Stimulated activated CD4-positive, alpha-beta T cell treated with anti-CD3 and anti-CD28 coated beads, Interleukin-12 subunit alpha, Interleukin-12 subunit beta, amount 100 ng/mL, for 48 hours (primary cell): ENCODE data around the gene COIL.
"Not testable (repeated sequence)": the region's sequence is repeated elsewhere in the genome, so short reads cannot be mapped to it uniquely, and the experiment has no call there.

Experiments
- DNase-seq, 3 donors: peaks; one replicate each; pipeline ENCODE4 v3.0.0-alpha.2; 2020; ENCODE audit warnings: low read depth in 2 of 3, low spot score in 1 of 3

COIL gene

GRCh38 chr17:56978441-56979090 is 17.7 kb upstream of the COIL start:
- no peak for DNase-seq

- peak; percentile 68 to 74 (median 73) for DNase-seq
Observed at GRCh38 chr17:56977673-56978395, 17.0 kb upstream of the COIL start, which contains the start of gene SCPEP1. Gene SCPEP1 (plus strand): TSS chr17:56978131. CDS start chr17:56978160, 29 bp downstream.

GRCh38 chr17:56976941-56977608 is 16.2 kb upstream of the COIL start:
- DNase-seq: no peak

GRCh38 chr17:56975656-56976055 is 14.8 kb upstream of the COIL start:
- DNase-seq: no peak

GRCh38 chr17:56974055-56974454 is 13.2 kb upstream of the COIL start:
- DNase-seq: no peak

GRCh38 chr17:56973520-56973919 is 12.7 kb upstream of the COIL start:
- no peak for DNase-seq

- DNase-seq: no peak
Observed at GRCh38 chr17:56972111-56972730, 11.4 kb upstream of the COIL start.

GRCh38 chr17:56970974-56971373 is 10.1 kb upstream of the COIL start:
- DNase-seq: no peak

- no peak for DNase-seq
Observed at GRCh38 chr17:56966338-56966737, 5.5 kb upstream of the COIL start.

- DNase-seq: not testable (repeated sequence)
Observed at GRCh38 chr17:56965681-56966080, 4.8 kb upstream of the COIL start.

GRCh38 chr17:56965241-56965640 is 4.4 kb upstream of the COIL start:
- DNase-seq: not testable (repeated sequence)

GRCh38 chr17:56956992-56957391 is 3.9 kb downstream of the COIL start:
- no peak for DNase-seq

GRCh38 chr17:56949595-56949994 is 11.3 kb downstream of the COIL start:
- DNase-seq: no peak

GRCh38 chr17:56948491-56948890 is 12.4 kb downstream of the COIL start:
- DNase-seq: no peak

- DNase-seq: no peak
Observed at GRCh38 chr17:56947741-56948140, 13.1 kb downstream of the COIL start.

GRCh38 chr17:56945938-56946505 is 14.8 kb downstream of the COIL start:
- DNase-seq: no peak

GRCh38 chr17:56943505-56944125 is 17.2 kb downstream of the COIL start:
- DNase-seq: no peak

- peak in 1 of 3 donors; percentile 14 for DNase-seq
Observed at GRCh38 chr17:56939869-56940484, 20.9 kb downstream of the COIL start.

GRCh38 chr17:56938206-56938605 is 22.6 kb downstream of the COIL start:
- not testable (repeated sequence) for DNase-seq

- no peak for DNase-seq
Observed at GRCh38 chr17:56937687-56938086, 23.2 kb downstream of the COIL start.
